HG02571 (cell line): ENCODE measurements around the gene ADAT1.
"Not testable (repeated sequence)": the region's sequence is repeated elsewhere in the genome, so short reads cannot be mapped to it uniquely, and the experiment has no call there.

Source experiments
- ATAC-seq: cut with Tn5 transposase; IDR thresholded peaks from one replicate; pipeline ENCODE4 v1.9.1; 2021; ENCODE audit warnings: mild to moderate bottlenecking, moderate library complexity; ENCODE audit not compliant: unreplicated experiment

ADAT1 gene

GRCh38 chr16:75620326-75621169, 2.5 kb downstream of the ADAT1 start:
- ATAC-seq = no peak

- ATAC-seq = no peak
Observed at GRCh38 chr16:75618780-75619179, 4.3 kb downstream of the ADAT1 start.

- peak; percentile 7 for ATAC-seq
Observed at GRCh38 chr16:75617121-75617520, 6.0 kb downstream of the ADAT1 start.

GRCh38 chr16:75616521-75617010, 6.5 kb downstream of the ADAT1 start:
- ATAC-seq = peak; percentile 52

GRCh38 chr16:75615619-75616018, 7.5 kb downstream of the ADAT1 start:
- no peak for ATAC-seq

- ATAC-seq = no peak
Observed at GRCh38 chr16:75614066-75614897, 8.8 kb downstream of the ADAT1 start.

- no peak for ATAC-seq
Observed at GRCh38 chr16:75606507-75606906, 16.6 kb downstream of the ADAT1 start.

GRCh38 chr16:75603241-75603640, 19.8 kb downstream of the ADAT1 start:
- ATAC-seq = no peak

GRCh38 chr16:75599452-75600277, 23.4 kb downstream of the ADAT1 start:
- no peak for ATAC-seq

- ATAC-seq = no peak
Observed at GRCh38 chr16:75593825-75594820, 29.0 kb downstream of the ADAT1 start.

GRCh38 chr16:75593308-75593707, 29.8 kb downstream of the ADAT1 start:
- ATAC-seq = no peak

- not testable (repeated sequence) for ATAC-seq
Observed at GRCh38 chr16:75591927-75592326, 31.2 kb downstream of the ADAT1 start.

- ATAC-seq = no peak
Observed at GRCh38 chr16:75590920-75591843, 31.9 kb downstream of the ADAT1 start.

- ATAC-seq = no peak
Observed at GRCh38 chr16:75589306-75589705, 33.8 kb downstream of the ADAT1 start.

GRCh38 chr16:75588716-75589115, 34.4 kb downstream of the ADAT1 start:
- no peak for ATAC-seq

- ATAC-seq = no peak
Observed at GRCh38 chr16:75584108-75584507, 39.0 kb downstream of the ADAT1 start.

GRCh38 chr16:75579281-75579834, 43.7 kb downstream of the ADAT1 start:
- no peak for ATAC-seq

GRCh38 chr16:75578725-75579124, 44.4 kb downstream of the ADAT1 start:
- no peak for ATAC-seq
